ENCODE measurements around the gene BTBD2. TPM values are rescaled to one million over a fixed set of nuclear protein-coding genes. Genes with fewer than 3 reads are reported as not detected.
A peak's percentile ranks its signal among the peaks of the same experiment; 100 is the strongest.
"Not testable (repeated sequence)": the region's sequence is repeated elsewhere in the genome, so short reads cannot be mapped to it uniquely, and the experiment has no call there.

BTBD2 gene
- total RNA-seq, 1 donor from 2014 or later = 65.7 TPM

DNA sequence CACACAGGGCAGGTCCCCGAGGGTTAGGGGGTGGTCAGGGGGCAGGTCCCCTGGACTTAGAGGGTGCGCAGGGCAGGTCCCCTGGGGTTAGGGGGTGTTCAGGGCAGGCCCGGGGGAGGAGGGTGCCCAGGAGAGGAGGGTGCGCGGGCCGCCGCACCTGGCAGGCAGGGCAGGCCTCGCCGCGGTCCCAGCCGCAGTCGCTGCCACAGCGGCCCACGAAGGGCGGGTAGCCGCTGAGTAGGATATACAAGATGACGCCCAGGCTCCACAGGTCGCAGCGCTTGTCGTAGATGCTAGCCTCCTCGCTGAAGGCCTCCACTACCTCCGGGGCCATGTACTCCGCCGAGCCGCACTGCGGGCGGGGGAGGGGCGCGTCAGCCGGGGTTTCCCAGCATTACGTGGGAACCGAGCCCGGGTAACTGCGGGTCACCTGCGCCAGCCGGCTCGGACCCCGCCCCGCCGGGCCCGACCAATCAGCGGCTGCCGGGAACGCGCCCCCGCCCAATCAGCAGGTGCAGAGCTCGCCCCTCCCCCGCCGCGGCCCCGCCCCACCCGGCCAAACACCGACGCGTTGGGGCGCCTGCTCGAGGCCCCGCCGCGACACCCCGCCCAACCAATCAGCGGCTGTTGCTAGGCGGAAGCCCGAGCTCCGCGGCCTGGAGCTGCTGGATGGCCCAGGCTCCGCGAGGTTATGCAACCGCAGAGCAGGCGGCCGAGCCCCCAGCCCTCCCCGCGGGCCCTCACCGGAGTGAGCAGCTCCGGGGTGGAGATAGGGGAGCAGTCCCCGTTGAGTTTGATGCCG, 26.4 kb upstream of the BTBD2 start:
- ATAC-seq = peak; percentile 89
- intact Hi-C loops (cut with DNase I) = no loop called here

DNA sequence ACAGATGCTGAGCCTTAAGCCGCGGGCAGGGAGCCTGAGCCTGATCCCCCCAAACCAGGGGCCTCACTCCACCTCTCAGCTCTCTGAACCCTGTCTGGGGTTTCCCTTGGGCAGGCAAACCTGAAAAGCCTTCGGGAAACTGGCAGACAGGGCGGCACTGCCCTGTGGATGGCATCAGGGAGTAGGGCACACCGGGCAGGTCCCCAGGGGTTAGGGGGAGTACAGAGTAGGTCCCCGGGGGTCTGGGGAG, 25.8 kb upstream of the BTBD2 start:
- peak; percentile 77 for DNase-seq (ENCODE audit: low spot score)
- intact Hi-C loops (cut with DNase I) = no loop called here
- no peak for ATAC-seq

More for the DNA sequence above, 26.4 kb upstream of the BTBD2 start:
- DNase-seq (ENCODE audit: low spot score) = peak; percentile 99

DNA sequence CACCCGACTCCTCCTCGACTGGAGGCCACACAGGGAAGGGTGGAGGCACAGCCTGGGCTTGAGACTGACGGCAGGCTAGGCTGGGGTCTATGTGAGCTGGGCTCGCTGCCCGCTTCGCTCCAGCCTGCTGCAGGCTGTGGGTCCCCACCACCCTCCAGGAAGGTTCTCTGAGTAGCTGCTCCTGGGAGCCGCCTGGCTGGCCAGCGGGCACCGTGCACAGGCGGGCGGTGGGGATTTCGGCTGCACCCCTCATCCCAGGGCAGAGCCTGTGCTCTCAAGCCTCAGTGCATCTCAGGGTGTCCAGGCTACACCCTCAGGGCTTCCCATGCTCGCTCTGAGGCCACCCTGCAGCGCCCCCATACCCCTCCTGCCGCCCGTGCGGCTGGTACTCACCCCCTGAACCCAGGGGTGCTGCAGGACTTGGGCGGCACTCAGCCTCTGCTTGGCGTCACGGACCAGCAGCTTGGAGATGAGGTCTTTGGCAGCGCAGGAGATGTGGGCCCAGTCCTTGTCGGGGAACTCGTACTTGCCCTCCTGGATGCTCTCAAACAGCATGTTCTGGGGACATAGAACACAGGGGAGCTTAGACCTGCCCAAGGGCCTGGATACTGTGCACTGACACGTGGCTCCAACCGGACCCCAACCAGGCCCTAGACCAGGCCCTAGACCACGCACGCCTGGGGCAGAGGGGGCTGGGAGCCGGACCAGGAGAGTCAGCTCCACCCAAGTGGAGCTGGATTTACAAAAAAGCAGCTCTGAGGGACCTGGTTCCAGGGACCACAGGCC, 25.3 kb upstream of the BTBD2 start:
- no peak for DNase-seq (ENCODE audit: low spot score)
- no peak for ATAC-seq
- intact Hi-C loops (cut with DNase I) = no loop called here

DNA sequence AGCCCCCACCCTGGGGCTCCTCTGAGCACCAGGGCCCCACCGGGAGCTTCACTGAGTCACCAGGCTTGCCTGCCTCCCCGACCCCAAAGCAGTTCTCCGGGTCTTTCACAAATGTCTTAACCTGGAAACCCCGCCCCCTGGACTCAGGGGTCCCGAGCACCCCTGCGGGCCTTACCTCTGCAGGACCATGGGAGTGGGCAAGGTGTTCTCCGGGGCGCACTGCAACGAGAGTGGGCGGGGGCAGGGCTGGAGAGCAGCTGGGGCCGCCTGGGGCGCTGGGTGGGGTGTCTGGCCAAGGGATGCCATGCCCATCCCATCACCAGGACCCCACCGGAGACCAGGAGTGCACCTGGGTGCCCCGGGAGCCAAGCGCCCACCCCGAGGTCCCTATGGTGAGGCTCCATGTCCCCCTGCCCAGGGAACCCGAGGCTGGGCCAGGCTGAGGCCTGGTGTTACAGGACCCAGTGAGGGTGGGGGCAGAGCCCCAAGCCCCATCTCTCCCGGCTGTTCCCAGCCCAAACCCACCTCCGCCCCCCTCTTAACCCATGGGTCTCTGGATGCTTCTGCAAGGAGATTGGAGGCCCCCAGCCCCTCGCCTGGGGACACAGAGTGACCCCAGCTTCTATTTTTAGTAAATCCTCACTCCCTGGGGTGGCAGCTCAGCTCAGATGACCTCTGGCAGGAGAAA, 24.6 kb upstream of the BTBD2 start:
- no peak for ATAC-seq
- peak; percentile 65 for DNase-seq (ENCODE audit: low spot score)
- intact Hi-C loops (cut with DNase I) = no loop called here

DNA sequence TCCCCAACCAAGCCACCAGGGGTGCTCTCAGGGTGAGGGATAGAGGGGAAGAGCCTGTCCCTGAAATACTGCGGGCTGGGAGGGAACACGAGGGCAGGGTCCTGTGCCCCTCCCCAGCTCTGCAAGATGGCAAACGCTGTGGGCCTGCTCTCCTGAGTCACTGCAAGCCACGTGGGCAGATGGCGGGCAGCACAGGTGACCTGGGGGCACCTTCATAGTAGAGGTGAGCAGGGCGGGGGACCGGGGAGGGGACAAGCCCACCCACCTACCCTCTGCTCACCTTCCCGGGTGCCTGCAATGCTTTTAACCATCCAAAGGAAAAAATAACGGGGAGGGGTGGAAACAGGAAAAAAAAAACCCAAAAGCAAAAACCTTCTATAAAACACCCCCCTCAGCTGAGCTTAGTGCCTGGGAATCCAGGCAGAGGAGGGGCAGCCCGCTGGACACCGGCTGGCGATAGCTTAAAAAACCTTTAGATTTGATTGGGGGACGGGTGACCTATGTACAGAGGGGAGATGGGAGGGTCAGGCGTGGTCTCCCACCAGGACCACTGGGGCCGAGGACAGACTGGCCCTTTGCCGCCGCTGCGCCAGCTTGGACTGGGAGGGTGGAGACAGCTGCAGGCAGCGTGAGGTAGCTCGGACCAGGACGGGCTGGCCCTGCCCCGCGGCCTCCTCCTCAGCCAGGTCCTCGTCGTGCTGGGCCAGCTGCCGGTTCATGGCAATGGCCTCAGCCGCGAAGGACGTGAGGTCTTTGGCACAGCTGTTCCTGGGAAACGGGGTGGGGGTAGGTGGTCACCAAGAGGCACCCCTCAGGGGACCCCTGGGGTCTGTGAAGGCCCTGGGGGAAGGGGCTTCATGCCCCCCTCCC, 23.8 kb upstream of the BTBD2 start:
- DNase-seq (ENCODE audit: low spot score) (peak; percentile 65), ATAC-seq (no peak)
- intact Hi-C loops (cut with DNase I) = no loop called here

DNA sequence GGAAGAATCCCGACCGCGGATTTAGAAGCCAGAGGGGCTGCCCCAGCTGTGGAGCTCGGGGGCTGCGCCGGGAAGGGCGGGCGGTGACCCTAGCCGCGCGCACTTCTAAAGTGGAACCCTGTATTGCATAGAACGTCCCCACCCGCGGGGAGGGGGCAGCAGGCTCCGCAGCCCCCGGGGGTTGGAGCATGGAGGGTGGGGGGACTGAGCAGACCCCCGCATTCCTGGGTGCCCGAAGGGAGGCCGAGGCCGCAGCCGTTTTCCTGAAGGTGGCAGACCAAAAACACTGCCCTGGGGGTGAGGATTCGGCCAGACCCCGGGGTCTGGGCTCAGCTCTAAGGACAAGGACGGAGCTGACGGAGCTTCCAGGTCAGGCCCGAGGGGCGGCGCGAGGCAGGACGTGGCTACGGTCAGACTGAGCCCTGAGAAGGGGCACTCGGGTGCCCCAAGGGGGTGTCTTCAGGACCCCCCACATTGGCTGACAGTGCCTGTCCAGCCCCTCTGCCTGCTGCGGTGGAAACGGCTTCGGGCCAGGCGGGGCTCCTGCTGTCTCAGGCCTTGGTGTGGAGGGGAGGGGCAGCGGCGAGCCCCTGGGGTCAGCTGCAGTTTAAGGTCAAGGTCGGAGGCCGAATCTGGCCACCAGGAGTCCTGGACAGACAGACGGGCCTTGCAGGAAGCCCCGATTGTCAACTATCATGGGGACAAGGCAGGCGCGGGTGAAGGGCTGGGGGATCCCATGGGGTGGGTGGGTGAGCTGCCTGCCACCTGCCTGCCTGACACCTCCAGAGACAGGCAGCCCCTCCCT, 23.0 kb upstream of the BTBD2 start:
- no peak for ATAC-seq
- intact Hi-C loops (cut with DNase I) = no loop called here
- DNase-seq (ENCODE audit: low spot score) = peak; percentile 63

DNA sequence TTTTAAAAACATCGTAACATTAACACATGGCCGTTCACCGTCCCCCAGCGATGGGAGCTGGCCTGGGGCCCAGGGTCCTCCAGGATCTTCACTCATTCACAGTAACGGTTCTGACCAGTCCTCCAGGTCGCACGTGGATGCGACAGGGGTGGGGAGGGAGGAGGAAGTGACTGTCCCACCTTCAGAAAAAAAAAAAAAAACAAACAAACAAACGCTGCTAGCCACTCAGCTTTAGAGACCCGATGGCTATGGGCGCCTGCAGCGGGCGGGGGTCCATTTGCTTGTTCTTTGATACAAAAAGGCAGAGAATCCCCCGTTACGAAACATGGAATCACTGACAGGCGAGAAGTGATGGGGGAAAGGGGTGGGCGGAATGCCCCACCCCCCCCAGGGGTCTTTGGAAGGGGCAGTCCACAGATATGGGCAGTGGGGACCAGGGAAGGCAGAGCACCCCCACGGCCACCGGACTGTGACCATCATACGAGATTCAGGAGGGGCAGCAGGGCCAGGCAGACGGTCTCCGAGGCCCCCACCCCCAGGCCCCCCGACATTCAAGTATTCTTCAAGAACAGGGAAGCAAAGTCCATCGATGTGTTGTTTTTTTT, 22.2 kb upstream of the BTBD2 start:
- DNase-seq (ENCODE audit: low spot score) = peak; percentile 62
- intact Hi-C loops (cut with DNase I) = no loop called here
- no peak for ATAC-seq

DNA sequence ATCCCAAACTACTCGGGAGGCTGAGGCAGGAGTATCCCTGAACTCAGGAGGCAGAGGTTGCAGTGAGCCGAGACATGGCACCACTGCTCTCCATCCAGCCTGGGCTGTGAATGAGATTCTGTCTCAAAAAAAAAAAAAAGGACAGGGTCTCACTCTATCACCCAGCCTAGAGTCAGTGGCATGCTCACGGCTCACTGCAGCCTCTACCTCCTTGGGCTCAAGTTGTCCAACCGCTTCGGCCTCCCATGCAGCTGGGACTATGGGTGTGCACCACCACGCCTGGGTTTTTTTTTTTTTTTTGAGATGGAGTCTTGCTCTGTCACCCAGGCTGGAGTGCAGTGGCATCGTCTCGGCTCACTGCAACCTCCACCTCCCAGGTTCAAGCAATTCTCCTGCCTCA, 20.9 kb upstream of the BTBD2 start:
- no peak for ATAC-seq
- intact Hi-C loops (cut with DNase I) = no loop called here
- no peak for DNase-seq (ENCODE audit: low spot score)

DNA sequence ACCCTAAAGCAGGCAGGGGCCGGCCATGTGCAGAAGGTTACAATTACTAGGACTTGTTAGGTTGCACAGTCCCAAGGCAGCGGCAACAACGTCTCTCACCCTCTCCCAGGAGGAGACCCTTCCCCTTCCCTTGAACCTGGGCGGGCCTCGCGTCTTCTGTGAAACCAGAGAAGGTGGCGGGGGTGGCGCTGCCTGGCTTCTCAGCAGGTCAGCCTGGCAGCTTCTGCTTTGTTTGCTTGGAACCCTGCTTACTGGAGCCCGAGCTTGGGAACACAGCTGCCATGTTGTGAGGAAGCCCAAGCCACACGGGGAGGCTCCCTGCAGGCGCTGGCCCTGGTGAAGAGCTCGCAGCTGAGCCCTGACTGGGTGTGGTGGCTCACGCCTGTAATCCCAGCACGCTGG, 20.1 kb upstream of the BTBD2 start:
- DNase-seq (ENCODE audit: low spot score) (no peak), ATAC-seq (no peak)
- intact Hi-C loops (cut with DNase I) = no loop called here

DNA sequence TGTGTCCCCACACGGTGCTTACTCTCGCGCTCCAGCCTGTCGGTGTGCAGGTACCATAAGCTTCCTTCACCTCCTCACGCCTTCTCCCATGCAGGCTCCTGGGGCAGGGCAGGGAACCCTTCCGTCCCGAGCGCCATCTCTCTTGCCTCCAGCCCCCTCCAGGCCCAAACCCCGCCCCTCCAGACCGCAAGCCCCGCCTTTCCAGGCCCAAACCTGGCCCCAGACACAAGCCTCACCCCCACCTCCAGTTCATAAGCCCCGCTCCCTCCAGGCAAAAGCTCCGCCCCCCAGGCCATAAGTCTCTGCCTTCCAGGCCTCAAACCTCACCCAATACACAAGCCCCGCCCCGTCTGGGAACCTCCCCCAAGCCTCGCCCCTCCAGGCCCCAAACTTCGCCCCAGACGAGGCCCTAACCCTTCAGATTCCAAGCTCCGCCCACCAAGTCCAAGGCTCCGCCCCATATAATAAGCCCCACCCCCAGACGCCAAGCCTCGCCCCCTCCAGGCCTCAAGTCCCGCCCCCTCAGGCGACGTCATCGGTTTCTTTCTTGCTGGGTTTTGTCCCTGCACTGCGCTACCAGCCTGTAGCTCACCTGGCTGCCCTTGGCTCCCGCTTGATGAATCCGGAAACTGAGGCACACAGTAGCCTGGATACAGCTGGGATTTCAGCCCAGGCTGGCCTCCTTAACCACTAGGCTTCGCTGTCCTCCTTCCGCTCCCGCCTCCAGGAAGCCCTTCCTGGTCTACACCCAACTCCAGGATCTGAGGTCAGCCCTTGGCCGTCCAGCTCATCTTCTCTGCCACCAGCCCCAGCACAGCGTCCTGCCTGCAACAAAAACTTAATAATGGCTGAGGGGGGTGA, 19.4 kb upstream of the BTBD2 start:
- intact Hi-C loops (cut with DNase I) = no loop called here
- DNase-seq (ENCODE audit: low spot score) = peak; percentile 84

DNA sequence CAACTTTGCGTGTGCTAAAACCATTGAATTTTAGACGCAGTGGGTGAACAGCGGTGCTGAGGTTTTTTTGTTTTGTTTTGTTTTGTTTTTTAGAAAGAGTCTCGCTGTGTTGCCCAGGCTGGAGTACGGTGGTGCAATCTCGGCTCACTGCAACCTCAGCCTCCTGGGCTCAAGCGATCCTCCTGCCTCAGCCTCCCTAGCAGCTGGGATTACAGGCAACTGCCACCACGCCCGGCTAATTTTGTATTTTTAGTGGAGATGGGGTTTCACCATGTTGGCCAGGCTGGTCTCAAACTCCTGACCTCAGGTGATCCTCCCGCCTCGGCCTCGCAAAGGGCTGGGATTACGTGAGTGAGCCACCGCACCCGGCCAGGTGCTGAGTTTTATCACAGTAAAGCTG, 18.7 kb upstream of the BTBD2 start:
- DNase-seq (ENCODE audit: low spot score); ATAC-seq; intact Hi-C loops (cut with DNase I): not testable (repeated sequence)

More for the DNA sequence above, 19.4 kb upstream of the BTBD2 start:
- ATAC-seq = peak; percentile 7

DNA sequence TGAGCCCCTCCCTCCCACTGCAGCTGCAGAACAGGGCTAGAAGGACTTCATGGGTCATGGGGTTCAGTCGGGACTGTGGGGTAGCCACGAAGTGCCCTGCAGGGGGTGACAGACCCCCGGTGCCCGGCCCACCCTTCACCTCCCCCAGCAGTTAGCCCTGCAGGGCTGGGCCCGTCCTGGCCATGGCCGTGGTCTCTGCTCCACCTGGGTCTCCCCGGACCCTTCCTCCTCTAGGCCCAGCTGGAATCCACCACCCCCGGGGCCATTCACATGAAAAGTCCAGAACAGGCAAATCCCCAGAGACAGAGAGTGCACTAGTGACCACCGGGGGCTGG, 18.3 kb upstream of the BTBD2 start:
- intact Hi-C loops (cut with DNase I) = no loop called here
- DNase-seq (ENCODE audit: low spot score) (peak; percentile 60), ATAC-seq (no peak)

DNA sequence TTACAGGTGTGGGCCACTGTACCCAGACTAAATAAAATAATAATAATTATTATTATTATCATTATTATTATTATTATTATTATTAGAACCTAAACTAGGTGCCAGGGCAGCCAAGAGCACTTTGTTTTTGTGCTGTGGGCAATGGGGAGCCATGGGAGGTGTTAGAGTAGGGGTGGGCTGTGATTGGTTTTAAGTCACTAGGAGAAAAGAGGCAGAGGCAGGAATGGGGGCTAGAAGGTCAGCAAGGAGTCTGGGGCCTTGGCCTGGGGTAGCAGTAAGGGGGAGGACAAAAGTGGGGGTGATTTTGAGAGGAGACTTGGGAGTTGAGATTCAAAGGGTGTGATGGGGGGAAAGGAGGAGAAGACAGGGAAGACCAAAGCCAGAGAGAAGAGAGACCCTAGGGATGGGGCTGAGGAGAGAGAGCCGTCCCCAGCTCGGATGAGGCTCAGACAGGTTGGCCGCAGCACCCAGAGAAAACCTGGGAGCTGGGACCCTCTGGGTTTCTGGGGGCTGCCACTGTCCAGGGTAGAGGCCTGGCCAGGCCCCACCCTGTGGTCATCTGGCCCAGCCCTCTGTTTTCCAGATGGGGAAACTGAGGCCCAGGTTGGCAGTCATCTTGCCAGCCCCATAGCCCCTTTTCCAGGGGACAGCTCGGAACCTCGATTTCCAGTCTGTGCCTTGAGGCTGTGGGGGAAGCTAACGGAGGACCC, 17.8 kb upstream of the BTBD2 start:
- ATAC-seq = no peak

DNA sequence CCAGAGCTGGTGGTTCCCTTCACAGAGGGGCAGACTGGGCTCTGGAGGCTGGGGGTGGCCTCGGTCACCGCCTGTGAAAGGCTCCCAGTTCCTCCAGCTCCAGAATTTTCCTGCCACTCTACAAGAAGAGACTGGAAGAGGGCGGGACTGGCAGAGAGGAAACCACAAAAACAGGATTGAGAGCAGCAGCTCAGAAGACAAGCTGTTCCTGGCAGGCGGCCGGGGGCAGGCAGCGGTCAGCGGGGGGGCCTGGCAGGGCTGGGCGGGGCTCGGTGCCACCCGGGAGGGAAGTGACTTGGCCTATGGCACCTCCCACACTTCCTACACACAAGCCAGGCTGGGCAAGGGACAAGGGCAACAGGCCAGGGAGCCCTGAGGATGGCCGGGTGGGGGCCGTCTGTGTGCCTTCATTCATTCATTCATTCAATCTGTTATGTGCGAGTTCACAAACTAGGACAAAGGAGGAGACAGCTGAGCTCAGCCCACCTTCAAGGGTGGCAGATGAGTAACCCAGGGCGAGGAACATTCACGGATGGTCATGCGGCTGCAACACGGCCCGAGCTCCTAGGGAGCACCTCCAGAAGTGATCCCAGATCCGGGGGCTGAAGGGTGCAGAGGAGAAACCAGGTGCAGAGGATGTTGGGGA, 16.9 kb upstream of the BTBD2 start:
- peak; percentile 91 for ATAC-seq

More for the DNA sequence above, 17.8 kb upstream of the BTBD2 start:
- DNase-seq (ENCODE audit: low spot score) = no peak
- intact Hi-C loops (cut with DNase I) = no loop called here

DNA sequence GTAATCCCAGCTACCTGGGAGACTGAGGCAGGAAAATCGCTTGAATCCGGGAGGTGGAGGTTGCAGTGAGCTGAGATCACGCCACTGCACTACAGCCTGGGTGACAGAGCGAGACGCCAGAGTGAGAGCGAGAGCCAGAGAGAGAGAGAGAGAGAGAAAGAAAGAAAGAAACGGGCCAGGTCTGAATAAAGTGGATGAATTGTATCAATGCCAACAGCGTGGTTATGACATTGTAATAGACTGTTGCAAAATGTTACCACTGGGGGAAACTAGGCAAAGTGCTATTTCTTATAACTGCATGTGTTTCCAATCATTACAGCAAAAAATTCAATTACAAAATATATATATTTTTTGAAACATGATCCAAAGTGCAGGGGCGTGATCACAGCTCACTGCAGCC, 11.8 kb upstream of the BTBD2 start:
- DNase-seq (ENCODE audit: low spot score) (no peak), ATAC-seq (peak; percentile 66)

More for the DNA sequence above, 16.9 kb upstream of the BTBD2 start:
- intact Hi-C loops (cut with DNase I) = no loop called here
- peak; percentile 96 for DNase-seq (ENCODE audit: low spot score)

DNA sequence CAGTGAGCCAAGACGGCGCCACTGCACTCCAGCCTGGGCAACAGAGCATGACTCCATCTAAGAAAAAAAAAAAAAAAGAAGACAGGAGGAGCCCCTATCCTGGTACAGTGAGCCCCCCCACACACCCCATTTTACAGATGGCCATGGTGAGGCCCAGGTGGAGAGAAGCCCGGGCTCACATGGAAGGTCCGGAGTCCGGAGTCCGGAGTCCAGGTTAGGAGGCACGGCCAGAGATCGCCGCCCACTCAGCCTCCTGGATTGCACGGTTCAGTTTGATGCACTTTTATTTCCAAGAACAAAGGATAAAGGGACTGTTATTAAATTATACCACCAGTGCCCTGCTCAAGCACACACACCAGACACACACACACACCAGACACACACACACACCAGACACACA, 11.3 kb upstream of the BTBD2 start:
- no peak for DNase-seq (ENCODE audit: low spot score)
- intact Hi-C loops (cut with DNase I) = no loop called here
- no peak for ATAC-seq

More for the DNA sequence above, 11.8 kb upstream of the BTBD2 start:
- intact Hi-C loops (cut with DNase I) = no loop called here
